GM19193 (cell line): ENCODE results near the gene FAM107B.

Experiments
- POLR2A ChIP-seq: IDR thresholded peaks from 4 replicates; pipeline ENCODE4 v1.6.1; 2011; ENCODE audit not compliant: insufficient read depth, insufficient read length; ENCODE audit errors: extremely low read depth

FAM107B gene

DNA sequence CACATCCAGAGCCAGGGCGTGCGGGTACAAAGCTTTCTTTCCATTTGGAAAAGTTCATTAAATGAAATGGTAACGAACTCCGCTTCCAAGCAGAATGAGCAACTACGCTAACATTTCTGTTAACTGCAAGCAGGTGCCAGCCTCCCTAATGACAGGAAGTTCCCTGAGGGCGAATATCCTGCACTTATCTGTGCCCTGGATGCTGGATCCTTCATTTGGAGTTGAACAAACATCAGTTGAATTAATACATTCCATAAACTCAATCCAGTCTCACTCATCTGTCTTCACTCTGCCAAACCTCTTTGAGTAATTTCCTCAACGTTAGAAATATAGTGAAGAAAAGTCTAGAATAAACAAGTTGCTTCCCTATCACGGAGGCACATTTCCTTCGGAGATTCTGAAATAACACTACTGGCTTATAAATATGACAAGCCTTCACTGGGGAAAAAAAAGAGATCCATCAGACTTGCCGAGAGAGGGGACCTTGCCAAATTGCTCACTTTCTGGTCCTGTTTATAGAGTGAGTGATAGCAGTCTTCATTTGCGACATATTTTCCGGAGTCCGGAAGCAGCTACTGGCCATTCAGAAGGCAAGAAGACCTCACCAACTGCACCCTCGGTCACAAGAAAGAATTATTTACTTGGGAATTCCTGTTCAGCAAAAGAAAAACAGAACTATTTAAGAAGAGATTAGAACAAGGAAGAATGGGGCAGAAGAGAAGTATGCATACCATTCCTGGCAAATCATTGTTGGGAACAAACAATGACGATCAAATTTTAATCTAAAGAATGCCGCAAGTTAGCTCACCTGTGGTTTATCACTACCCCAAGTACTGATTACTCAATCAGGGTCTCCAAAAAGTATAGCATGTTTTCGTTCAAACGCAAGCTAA, 196.4 kb downstream of the FAM107B start:
- no peak for TF ChIP-seq POLR2A

DNA sequence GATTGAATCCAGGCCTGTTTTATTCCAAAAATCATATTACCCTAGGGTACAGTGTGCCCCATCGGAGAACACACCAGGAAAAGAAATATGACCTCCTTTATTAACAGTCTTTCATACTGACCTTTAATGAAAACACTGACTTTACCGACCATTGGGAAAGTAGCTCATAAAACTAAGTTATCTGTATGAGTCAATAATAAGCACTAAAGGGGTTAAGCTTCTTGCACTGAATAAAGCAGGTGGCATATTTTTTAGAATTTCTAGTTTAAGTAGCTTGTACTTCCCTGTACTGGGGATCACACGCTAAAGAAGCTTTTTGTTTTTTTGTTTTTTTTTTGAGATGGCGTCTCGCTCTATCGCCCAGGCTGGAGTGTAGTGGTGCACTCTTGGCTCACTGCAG, 199.8 kb downstream of the FAM107B start:
- TF ChIP-seq POLR2A: no peak

DNA sequence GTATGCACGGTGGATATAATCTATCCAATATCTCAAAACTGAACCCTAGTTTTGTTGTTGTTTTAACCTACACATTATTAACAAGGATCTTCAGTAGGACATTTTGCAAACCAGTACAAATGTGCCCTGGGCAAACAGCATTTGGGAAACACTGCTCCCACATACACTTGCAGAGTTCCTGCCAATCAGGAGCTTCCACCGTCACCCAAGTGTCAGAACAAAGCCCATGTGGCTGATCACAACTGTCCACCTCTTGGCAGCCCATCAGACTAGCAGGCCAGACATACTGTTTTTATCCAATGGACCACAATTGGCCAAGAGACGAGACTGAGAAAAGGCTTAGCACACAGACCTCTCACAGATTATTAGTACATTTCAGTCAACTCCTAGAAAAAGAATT, 200.4 kb downstream of the FAM107B start:
- no peak for TF ChIP-seq POLR2A

DNA sequence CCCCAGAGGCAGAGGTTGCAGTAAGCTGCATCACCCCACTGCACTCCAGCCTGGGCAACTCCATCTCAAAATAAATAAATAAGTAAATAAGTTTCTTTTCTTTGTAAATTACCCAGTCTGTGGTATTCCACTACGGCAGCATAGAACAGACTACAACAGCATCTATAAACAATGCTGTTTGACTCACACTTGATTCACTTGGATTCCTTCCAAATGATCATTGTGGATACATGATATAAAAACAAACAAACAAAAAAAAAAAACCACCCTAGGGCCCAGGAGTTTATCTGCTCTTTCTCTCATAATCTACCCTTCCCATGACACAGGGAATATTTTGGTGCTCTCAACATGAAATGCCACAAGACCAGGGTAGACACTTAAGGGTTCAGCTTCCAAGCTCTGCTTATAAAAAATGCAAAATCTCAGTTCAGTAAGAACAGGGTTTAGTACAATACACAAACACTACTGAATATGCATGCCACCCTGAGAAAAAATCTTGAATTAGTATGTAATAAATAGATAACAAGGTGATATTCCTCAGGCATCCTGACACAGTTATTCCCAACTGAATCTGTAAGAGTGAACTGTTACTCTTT, 200.9 kb downstream of the FAM107B start:
- TF ChIP-seq POLR2A: no peak

DNA sequence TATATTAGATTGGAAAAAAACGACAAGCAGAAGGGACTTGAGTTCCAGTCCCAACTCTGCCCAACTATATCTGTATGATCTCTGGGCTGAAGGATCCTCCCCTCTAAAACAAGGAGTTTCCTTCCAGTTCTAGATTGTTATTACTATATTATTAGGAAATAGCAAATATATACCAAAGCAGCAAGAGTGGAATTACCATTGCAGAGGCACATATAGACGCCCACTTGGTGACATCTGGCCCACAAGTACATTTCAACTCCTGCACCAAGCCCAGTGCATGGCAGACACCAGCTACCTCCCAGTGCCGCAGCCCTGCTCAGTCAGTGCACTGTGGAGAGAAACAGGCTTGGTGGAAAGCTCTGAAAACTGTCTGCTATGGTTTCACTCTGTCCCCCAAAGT, 201.9 kb downstream of the FAM107B start:
- no peak for TF ChIP-seq POLR2A

DNA sequence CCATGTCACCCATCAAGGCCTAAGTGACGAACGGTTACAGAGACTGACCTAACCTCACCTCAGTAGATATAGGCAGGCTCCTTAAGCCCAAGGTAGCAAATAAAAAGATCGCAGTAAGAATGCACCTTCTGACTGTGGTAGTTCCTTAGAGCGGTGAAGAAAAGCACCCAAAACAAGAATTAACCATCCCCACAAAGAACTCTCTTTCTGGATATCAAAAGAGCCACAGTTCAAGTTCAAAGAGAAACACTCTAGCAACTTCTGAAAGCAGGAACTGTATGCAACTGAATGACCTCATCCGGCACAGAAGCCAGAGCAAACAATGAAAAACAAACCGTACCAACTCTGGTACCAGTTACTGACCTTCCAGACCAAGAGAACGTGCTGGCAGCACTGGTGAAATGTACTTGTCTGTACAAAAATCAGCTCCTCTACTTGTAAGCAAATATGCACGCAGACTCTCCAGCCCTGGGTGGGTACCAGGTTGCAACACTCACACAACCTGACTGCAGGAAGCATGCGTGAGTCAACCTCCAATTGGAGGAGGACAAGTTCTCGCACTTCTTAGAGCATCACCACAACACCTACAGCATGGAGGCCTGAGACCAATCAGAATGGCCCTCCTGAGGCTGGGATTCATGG, 202.7 kb downstream of the FAM107B start:
- no peak for TF ChIP-seq POLR2A

DNA sequence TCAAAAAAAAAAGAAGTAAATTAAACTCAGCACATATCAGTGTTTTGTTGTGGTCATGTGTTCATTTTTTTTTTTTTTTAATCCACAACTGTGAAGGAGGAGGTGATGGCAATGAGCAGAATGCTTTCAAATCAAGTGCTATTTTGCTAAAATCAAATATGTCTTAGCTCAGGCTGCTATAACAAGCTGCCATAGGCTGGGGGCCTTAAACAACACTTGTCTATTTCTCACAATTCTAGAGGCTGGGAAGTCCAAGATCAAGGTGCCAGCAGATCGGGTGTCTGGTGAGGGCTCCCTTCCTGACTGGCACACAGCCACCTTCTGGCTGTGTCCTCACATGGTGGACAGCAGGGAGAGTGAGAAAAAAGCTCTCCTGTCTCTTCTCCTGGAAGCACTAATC, 203.9 kb downstream of the FAM107B start:
- TF ChIP-seq POLR2A: no peak

DNA sequence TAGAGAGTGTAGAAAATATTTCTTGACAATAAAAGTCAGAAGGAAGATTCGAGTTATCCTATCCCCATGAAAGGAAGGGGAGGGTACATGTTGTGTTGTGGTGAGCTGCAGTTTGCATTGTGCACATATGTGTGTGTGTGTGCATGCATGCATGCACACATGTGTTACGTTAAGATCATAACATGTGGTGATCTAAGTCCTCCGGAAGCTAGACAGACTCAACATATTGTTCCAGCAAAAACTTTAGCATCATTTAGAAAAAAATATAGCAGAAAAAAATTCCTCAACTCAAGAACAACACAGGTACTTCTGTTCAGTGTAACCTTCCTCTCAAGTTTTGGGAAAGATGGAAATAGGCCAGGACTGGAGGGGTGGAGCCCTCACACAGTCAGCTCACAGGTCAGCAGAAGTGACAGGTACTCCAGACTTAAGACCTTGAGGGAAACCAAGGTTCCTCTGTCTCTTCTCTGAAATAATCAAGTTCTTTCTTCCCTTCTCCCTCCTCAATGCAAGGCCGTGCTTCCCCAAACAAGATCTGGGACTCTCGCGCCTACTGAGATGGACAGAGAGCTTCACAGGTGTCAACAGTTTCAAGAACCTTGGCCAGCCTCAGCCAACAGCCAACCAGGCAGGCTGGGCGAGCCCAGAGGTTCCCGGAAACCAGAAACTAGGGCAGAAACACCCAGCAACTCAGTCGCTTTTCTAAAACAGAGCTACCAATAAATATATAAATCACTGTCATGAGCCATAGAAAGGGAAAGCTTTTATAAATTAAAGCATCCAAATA, 205.2 kb downstream of the FAM107B start:
- TF ChIP-seq POLR2A: no peak

DNA sequence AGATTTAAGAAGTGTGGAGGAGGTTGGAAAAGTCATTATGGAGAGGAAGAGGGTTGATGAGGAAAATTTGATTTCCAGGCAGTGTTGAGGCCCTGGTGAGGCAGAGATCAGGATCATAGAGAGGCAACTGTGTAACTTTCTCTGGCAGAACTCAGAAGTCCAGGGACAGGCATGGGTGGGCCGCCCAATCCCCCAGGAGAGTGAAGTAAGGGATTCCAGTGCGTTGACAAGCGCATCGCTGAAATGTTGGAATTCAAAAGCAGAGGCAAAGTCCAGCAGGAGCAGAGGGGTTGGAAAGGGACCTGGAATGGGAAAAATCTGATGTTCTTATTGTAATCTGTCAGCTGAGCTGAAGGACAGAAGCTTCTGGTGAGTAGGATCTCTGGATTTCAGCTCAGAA, 207.3 kb downstream of the FAM107B start:
- no peak for TF ChIP-seq POLR2A

DNA sequence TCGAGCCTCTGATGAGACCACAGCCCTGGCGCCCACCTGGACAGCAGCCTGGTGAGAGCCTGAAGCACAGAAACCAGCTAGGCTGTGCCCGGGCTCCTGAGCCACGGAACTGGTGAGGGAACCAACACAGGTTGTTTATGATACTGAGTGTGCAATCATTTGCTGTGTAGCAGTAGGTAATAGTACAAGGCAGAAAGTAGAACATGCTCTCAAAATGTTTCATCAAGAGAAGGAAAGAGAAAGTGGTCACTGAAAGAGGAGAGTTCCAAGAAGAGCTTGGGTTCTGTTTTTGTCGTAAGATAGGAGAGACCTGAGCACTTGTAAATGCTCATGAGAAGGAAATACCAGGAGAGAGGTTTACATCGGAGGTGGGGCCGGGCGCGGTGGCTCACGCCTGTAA, 208.2 kb downstream of the FAM107B start:
- no peak for TF ChIP-seq POLR2A

DNA sequence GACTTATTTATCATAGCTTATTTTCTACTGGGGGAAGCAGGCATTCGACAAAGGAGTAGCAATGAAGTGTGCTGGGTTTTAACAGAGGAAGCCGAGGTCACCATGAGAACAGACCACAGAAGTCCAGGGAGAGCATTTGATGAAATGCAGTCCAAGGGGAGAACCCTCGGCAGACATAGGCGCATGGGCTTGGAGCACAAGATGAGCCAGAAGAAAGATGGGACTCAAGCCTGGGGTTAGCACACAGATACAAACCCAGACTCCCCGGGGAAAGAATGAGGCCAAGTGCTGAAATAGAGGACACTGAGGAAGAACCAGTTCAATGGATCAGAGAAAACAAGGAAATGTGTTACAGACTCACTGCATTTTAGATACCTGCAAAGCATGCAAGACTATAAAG, 209.5 kb downstream of the FAM107B start:
- no peak for TF ChIP-seq POLR2A

DNA sequence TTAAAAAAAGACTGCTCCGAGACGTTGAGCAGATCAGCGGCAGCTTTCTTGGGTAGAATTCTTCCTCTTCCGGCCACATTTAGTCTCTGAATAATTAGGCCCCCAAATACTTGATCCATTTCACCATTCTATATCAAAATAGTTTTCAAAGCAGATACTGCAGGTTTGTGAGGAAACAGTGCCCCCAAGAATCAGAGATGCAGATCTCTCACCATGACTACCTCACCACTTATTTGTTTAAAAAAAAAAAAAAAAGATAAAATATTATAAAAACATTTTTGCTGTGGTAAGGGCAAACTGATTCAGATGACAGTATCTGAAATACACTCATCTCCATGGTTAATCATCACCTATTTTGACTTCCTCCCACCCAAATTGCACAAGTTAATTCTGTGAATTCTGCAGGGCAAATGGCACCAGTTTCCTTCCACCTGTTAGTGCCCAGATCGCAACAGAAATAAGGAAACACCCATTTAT, 210.4 kb downstream of the FAM107B start:
- TF ChIP-seq POLR2A: no peak

DNA sequence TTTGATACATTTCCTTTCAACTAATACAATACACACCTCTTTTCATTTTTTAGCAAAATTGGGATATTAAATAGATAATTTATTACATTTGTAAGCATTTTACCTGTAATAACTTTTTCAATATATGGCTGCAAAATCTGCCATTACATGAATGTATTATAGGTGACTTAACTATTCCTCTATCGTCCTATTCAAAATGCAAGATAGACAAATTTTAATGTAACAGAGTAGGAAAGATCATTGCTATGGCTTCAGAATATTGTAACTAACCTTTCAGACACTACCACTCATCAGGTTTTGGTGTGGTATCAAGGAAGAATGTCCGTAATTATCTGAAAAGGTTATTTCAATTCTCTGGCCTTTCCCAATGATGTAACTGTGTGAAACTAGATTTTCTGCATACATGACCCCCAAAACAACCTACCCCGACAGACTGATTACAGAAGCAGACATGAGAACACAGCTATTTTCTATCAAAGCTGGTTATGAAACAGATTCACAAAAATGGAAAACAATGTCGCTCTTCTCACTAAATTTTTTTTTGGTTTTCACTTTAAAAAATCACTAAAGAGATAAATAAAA, 211.2 kb downstream of the FAM107B start:
- no peak for TF ChIP-seq POLR2A

DNA sequence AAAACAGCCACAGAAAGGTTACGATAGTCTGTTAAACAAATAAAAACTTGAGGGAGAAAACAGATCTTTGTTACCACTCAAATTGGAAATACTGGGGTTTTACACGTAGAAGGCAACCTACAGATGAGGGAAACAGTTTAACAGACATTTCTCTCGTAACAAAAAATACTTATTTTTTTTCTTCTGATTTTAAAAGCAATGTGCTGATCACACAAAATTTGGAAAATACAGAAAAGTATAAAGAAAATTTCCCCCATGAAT, 211.7 kb downstream of the FAM107B start:
- no peak for TF ChIP-seq POLR2A
